Measurements from ENCODE around the gene RNF144B. TPM values are rescaled to one million over a fixed set of nuclear protein-coding genes. Genes with fewer than 3 reads are reported as not detected.

RNF144B gene
- total and polyA plus RNA-seq, 2 of the 13 experiments (the other 11 are each of a cell fraction or from before 2014, with no cell fraction given) = 1.8 to 4.3 TPM

DNA sequence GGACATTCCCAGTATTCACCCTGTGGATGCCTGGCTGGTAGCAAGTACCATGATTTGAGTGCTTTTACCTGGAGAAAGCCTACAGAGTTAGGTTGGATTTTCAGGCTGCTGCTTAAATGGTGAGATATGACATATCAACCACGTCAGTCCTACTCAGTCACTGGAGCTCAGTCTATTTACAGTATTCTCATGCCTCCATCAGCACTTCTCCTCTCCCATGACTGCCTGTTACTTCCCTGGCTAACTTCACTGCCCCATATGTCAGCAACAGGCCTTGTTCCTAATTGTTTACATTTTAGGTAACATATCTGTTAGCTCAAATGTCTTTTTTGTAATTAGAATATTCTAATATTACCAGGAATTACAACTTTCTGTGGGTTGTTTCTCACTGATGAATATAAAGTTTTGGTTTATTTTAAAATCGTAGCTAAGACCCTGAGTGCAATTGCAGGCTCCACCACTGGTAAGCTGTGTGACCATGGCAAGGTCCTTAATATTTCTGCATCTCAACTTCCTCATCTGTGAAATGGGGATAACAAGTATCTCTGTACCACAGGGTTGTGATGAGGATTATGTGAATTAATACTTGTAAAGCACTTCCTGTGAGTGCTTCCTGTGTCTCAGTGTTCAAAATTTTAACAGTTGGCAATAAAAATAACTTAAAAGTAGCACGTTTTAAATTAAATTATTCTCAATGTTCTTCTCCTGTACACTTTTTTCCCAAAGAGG, 54.3 kb downstream of the RNF144B start:
- in situ Hi-C loops (cut with HindIII; ENCODE audit: extremely low pct_ligation_motif_present, low pct_unique_long_range_greater_than_20kb) = no loop called here
- ATAC-seq = no peak

GRCh38 chr6:18444111-18444510, 57.0 kb downstream of the RNF144B start:
- Histone ChIP-seq H3K9me3 (ENCODE audit: low read length) (no peaks in the 10 kb centered on the region), H3K4me2 (ENCODE audit: low read depth, low read length) (no peak overlapping the region), H3K27me3 (ENCODE audit: control insufficient read depth in 1 of 2, insufficient read depth in 2 of 2, low read length in 2 of 2) (no peaks in the 10 kb centered on the region), H3K4me3 (replicated peaks in 1 of 3; ENCODE audit: insufficient read depth in 1 of 3, low read depth in 2 of 3, low read length in 3 of 3) (no peak overlapping the region), H3K36me3 (replicated peaks in 1 of 2; ENCODE audit: control insufficient read depth in 1 of 2, insufficient read depth in 2 of 2, low read length in 2 of 2) (no peaks in the 10 kb centered on the region), H3K27ac (ENCODE audit: extremely low read length, insufficient read depth, low read length) (no peak overlapping the region), H3K4me1 (ENCODE audit: insufficient read depth, low read length) (no peaks in the 10 kb centered on the region), H3K79me2 (ENCODE audit: insufficient read depth, low read length) (no peaks in the 10 kb centered on the region), H2AFZ (ENCODE audit: low read length) (no peak overlapping the region), H3K9ac (ENCODE audit: insufficient read depth, low read depth, low read length) (no peak overlapping the region), H4K20me1 (ENCODE audit: insufficient read depth, low read length) (no peaks in the 10 kb centered on the region)
- peak; percentile 18 for FAIRE-seq
- ChIA-PET POLR2A (no interaction called here), CTCF (ENCODE audit: low intra/inter-chr PET ratio, low total read pairs) (no interaction called here)
- no TSS peak for BruUV-seq (replicated peaks)
- intact Hi-C loops (cut with micrococcal nuclease; ENCODE audit: unreplicated experiment) (no loop called here), in situ Hi-C loops (cut with HindIII; ENCODE audit: extremely low pct_ligation_motif_present, low pct_unique_long_range_greater_than_20kb) (no loop called here)
- ATAC-seq = no peak
- 68% methylated on average over 5 of the region's 5 CpGs for WGBS (ENCODE audit: low lambda C conversion rate)
- DNase-seq (ENCODE audit: low spot score) = no peak
- no peak for TF ChIP-seq KLF13 (CRISPR knock-in tag; IDR thresholded peaks at IDR 0.05)
- TF ChIP-seq KLF15 (CRISPR knock-in tag; IDR thresholded peaks at IDR 0.05; ENCODE audit: borderline replicate concordance) = no peak
- TF ChIP-seq, protein P1, sequence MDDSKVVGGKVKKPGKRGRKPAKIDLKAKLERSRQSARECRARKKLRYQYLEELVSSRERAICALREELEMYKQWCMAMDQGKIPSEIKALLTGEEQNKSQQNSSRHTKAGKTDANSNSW (CRISPR knock-in tag; IDR thresholded peaks at IDR 0.05; ENCODE audit: borderline replicate concordance) = no peak
- TF ChIP-seq GATAD1 (CRISPR knock-in tag; IDR thresholded peaks at IDR 0.05) = no peak
- TF ChIP-seq ZNF660 (CRISPR knock-in tag; IDR thresholded peaks at IDR 0.05; ENCODE audit: borderline replicate concordance, low read depth) = no peak
- no peak for TF ChIP-seq ZBTB40 (IDR thresholded peaks at IDR 0.05)
- no peak for TF ChIP-seq ZBTB40 (CRISPR knock-in tag; IDR thresholded peaks at IDR 0.05)
- TF ChIP-seq THAP11 (CRISPR knock-in tag; IDR thresholded peaks at IDR 0.05) = no peak

More for the DNA sequence above, 54.3 kb downstream of the RNF144B start:
- FAIRE-seq = no peak
- 60% methylated on average over 3 of the region's 3 CpGs for WGBS (ENCODE audit: low lambda C conversion rate)
- H3K36me3 ChIP-seq (replicated peaks in 1 of 2; ENCODE audit: control insufficient read depth in 1 of 2, insufficient read depth in 2 of 2, low read length in 2 of 2) = no peaks in the 10 kb centered on the region
- no peaks in the 10 kb centered on the region for H3K27me3 ChIP-seq (ENCODE audit: control insufficient read depth in 1 of 2, insufficient read depth in 2 of 2, low read length in 2 of 2)
- H2AFZ ChIP-seq (ENCODE audit: low read length) = no peak overlapping the region
- no peak overlapping the region for H3K4me3 ChIP-seq (replicated peaks in 1 of 3; ENCODE audit: insufficient read depth in 1 of 3, low read depth in 2 of 3, low read length in 3 of 3)
- intact Hi-C loops (cut with micrococcal nuclease; ENCODE audit: unreplicated experiment) = no loop called here
- H3K9ac ChIP-seq (ENCODE audit: insufficient read depth, low read depth, low read length) = no peak overlapping the region
- H3K4me2 ChIP-seq (ENCODE audit: low read depth, low read length) = no peak overlapping the region
- H4K20me1 ChIP-seq (ENCODE audit: insufficient read depth, low read length) = no peaks in the 10 kb centered on the region
- H3K27ac ChIP-seq (ENCODE audit: extremely low read length, insufficient read depth, low read length) = no peak overlapping the region
- TF ChIP-seq ZNF629 (CRISPR knock-in tag; conservative IDR thresholded peaks at IDR 0.05) (peak; percentile 67), KDM2A (CRISPR knock-in tag; IDR thresholded peaks at IDR 0.05; ENCODE audit: borderline replicate concordance, low read depth) (no peak)
- ChIA-PET POLR2A (no interaction called here), CTCF (ENCODE audit: low intra/inter-chr PET ratio, low total read pairs) (no interaction called here)
- H3K9me3 ChIP-seq (ENCODE audit: low read length) = no peaks in the 10 kb centered on the region
- H3K4me1 ChIP-seq (ENCODE audit: insufficient read depth, low read length) = no peaks in the 10 kb centered on the region
- BruUV-seq (replicated peaks) = no TSS peak
- H3K79me2 ChIP-seq (ENCODE audit: insufficient read depth, low read length) = no peaks in the 10 kb centered on the region
- DNase-seq (ENCODE audit: low spot score) = no peak
